Activated gamma-delta T cell treated with anti-CD3 and anti-CD28 coated beads, Interleukin-2, amount 50 U/mL, for 16 hours (primary cell): ENCODE measurements around the gene SARS1.

ENCODE experiments used
- DNase-seq: peaks from one replicate; pipeline ENCODE4 v3.0.0-alpha.2; 2020; ENCODE audit warnings: low read depth

The SARS1 gene

GRCh38 chr1:109228167-109228566 lies 14.4 kb downstream of the SARS1 start:
- no peak for DNase-seq

- no peak for DNase-seq
Observed at GRCh38 chr1:109229531-109230127, 15.9 kb downstream of the SARS1 start.

GRCh38 chr1:109231066-109231465 lies 17.3 kb downstream of the SARS1 start:
- DNase-seq: no peak

GRCh38 chr1:109235137-109235536 lies 21.4 kb downstream of the SARS1 start:
- DNase-seq: no peak

GRCh38 chr1:109237512-109237911 lies 23.8 kb downstream of the SARS1 start:
- DNase-seq: no peak

- no peak for DNase-seq
Observed at GRCh38 chr1:109238382-109238781, 24.7 kb downstream of the SARS1 start.

- DNase-seq: no peak
Observed at GRCh38 chr1:109239047-109239408, 25.3 kb downstream of the SARS1 start.

- DNase-seq: no peak
Observed at GRCh38 chr1:109239409-109240068, 25.8 kb downstream of the SARS1 start.

- no peak for DNase-seq
Observed at GRCh38 chr1:109240158-109241152, 26.7 kb downstream of the SARS1 start.

- no peak for DNase-seq
Observed at GRCh38 chr1:109241344-109241743, 27.6 kb downstream of the SARS1 start.

- DNase-seq: no peak
Observed at GRCh38 chr1:109241841-109242345, 28.2 kb downstream of the SARS1 start.

GRCh38 chr1:109242387-109242786 lies 28.7 kb downstream of the SARS1 start:
- no peak for DNase-seq

GRCh38 chr1:109243221-109243620 lies 29.5 kb downstream of the SARS1 start:
- no peak for DNase-seq

- no peak for DNase-seq
Observed at GRCh38 chr1:109243860-109244552, 30.3 kb downstream of the SARS1 start.

GRCh38 chr1:109246141-109246551 lies 32.4 kb downstream of the SARS1 start:
- no peak for DNase-seq

GRCh38 chr1:109247401-109248365 lies 34.0 kb downstream of the SARS1 start:
- DNase-seq: no peak

- DNase-seq: no peak
Observed at GRCh38 chr1:109248444-109248796, 34.7 kb downstream of the SARS1 start.

GRCh38 chr1:109248797-109249629 lies 35.3 kb downstream of the SARS1 start, which contains the start of gene CELSR2:
Gene CELSR2 (plus strand): TSS chr1:109249539. CDS start chr1:109250080, 541 bp downstream.
- no peak for DNase-seq

- DNase-seq: no peak
Observed at GRCh38 chr1:109249654-109250401, 36.1 kb downstream of the SARS1 start.
